ENCODE results near the gene ANKRD13D. TPM values are rescaled to one million over a fixed set of nuclear protein-coding genes. Genes with fewer than 3 reads are reported as not detected.

The ANKRD13D gene
- total and polyA plus RNA-seq, 11 donors: 7.6 to 43.6 (median 12.8) TPM

- TF ChIP-seq POLR2A (IDR thresholded peaks at IDR 0.05): no peak
- TF ChIP-seq, protein P1, sequence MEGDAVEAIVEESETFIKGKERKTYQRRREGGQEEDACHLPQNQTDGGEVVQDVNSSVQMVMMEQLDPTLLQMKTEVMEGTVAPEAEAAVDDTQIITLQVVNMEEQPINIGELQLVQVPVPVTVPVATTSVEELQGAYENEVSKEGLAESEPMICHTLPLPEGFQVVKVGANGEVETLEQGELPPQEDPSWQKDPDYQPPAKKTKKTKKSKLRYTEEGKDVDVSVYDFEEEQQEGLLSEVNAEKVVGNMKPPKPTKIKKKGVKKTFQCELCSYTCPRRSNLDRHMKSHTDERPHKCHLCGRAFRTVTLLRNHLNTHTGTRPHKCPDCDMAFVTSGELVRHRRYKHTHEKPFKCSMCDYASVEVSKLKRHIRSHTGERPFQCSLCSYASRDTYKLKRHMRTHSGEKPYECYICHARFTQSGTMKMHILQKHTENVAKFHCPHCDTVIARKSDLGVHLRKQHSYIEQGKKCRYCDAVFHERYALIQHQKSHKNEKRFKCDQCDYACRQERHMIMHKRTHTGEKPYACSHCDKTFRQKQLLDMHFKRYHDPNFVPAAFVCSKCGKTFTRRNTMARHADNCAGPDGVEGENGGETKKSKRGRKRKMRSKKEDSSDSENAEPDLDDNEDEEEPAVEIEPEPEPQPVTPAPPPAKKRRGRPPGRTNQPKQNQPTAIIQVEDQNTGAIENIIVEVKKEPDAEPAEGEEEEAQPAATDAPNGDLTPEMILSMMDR (IDR thresholded peaks at IDR 0.05): no peak
- H3K4me1 ChIP-seq: peaks cover 0 to 22% (median 0%) of the 10 kb centered on the region in 12 donors
- H3K9me3 ChIP-seq: no peaks in the 10 kb centered on the region
- intact Hi-C loops (cut with DNase I): no loop called here
- WGBS, 4 donors: 90 to 95% (median 91%) methylated on average over 14 of the region's 14 CpGs
- ATAC-seq: no peak
- no peak overlapping the region for H3K4me3 ChIP-seq
- peaks cover 0 to 88% (median 84%) of the 10 kb centered on the region in 9 donors for H3K36me3 ChIP-seq
- H3K27ac ChIP-seq: no peak overlapping the region
- DNase-seq: peak in 1 of 5 donors; percentile 14
- no peaks in the 10 kb centered on the region for H3K27me3 ChIP-seq
Measured at GRCh38 chr11:67253872-67254624, 35.1 kb upstream of the ANKRD13D start.

DNA sequence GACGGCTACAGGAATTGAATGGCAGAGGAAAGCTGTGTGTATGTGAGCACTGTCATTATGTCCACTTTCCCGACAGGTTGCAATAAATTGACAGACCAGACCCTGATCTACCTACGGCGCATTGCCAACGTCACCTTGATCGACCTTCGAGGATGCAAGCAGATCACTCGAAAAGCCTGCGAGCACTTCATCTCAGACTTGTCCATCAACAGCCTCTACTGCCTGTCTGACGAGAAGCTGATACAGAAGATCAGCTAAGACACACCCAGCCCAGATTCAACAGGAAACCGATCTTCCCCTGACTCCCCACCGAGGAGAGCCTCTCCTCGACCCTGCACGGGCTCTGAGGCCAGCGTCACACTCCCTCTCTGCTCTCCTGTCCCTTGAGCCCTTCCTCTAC is 34.3 kb upstream of the ANKRD13D start:
- intact Hi-C loops (cut with DNase I): no loop called here
- TF ChIP-seq POLR2A (IDR thresholded peaks at IDR 0.05): no peak
- TF ChIP-seq, protein P1 (IDR thresholded peaks at IDR 0.05): no peak
- Histone ChIP-seq H3K4me3 (no peak overlapping the region), H3K27me3 (no peaks in the 10 kb centered on the region), H3K9me3 (no peaks in the 10 kb centered on the region), H3K27ac (no peak overlapping the region), H3K36me3 (peaks cover 0 to 80% (median 76%) of the 10 kb centered on the region in 9 donors), H3K4me1 (peaks cover 0 to 19% (median 0%) of the 10 kb centered on the region in 12 donors)
- ATAC-seq: no peak
- peak in 1 of 5 donors; percentile 6 for DNase-seq
- 60 to 74% (median 72%) methylated on average over 14 to 15 of the region's 15 CpGs for whole genome bisulfite sequencing, 4 donors

DNA sequence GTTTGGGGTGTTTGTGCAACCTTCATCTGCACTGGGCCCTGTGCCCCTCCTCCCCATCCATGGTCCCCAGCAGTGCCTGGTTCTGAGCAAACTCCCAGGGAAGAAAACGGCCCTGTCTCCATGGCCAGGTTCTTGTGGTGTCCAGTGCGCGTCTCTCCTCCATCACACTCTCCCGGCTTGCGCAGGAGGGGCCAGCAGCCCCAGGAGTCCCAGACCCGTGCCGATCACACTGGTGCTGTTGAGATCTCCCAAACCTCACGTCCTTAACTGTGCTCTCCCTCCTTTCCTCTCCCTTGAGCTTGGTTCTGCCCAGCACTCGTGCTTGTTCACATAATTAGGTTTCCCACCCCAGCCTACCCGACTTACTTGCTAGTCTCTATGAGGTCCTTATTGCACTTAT is 33.8 kb upstream of the ANKRD13D start:
- H3K27me3 ChIP-seq: no peaks in the 10 kb centered on the region
- H3K27ac ChIP-seq: no peak overlapping the region
- H3K36me3 ChIP-seq: peaks cover 0 to 75% (median 71%) of the 10 kb centered on the region in 9 donors
- WGBS, 4 donors: 81 to 91% (median 88%) methylated on average over 10 of the region's 10 CpGs
- ATAC-seq (no peak), DNase-seq (no peak)
- intact Hi-C loops (cut with DNase I): no loop called here
- no peak for TF ChIP-seq POLR2A (IDR thresholded peaks at IDR 0.05)
- TF ChIP-seq, protein P1 (IDR thresholded peaks at IDR 0.05): no peak
- H3K4me1 ChIP-seq: peaks cover 0 to 19% (median 0%) of the 10 kb centered on the region in 12 donors
- no peak overlapping the region for H3K4me3 ChIP-seq
- no peaks in the 10 kb centered on the region for H3K9me3 ChIP-seq

DNA sequence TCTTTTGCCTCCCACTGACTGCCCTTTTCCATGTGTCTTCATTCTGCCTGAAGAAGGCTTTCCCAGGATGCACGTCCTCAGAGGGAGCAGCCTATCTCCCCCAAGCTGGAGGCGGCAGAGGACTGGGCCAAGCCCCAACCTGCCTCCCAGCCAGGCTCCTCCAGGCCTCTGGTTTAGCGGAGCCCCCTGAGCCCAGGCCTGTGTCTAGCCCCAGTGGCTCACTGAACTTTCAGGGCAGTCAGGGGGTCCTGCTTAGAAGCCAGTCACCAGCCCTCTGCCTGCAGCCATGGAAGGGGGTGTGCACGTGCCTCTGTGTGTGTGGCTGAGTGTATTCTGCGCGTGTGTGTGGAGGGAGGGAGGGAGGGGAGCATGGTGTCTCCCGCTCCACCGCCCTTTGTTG is 33.2 kb upstream of the ANKRD13D start:
- DNase-seq (peak in 1 of 5 donors; percentile 18), ATAC-seq (no peak)
- TF ChIP-seq, protein P1 (IDR thresholded peaks at IDR 0.05): no peak
- no peak for TF ChIP-seq POLR2A (IDR thresholded peaks at IDR 0.05)
- Histone ChIP-seq H3K4me3 (no peak overlapping the region), H3K36me3 (peaks cover 0 to 70% (median 66%) of the 10 kb centered on the region in 9 donors), H3K9me3 (no peaks in the 10 kb centered on the region), H3K27me3 (no peaks in the 10 kb centered on the region), H3K27ac (no peak overlapping the region), H3K4me1 (peaks cover 0 to 19% (median 0%) of the 10 kb centered on the region in 12 donors)
- intact Hi-C loops (cut with DNase I): no loop called here
- WGBS, 4 donors: 85 to 89% (median 88%) methylated on average over 8 of the region's 8 CpGs

Measured in heart left ventricle (tissue), 16 donors.